CD14-positive monocyte (primary cell): ENCODE measurements around the gene WASHC4. TPM values are rescaled to one million over a fixed set of nuclear protein-coding genes. Genes with fewer than 3 reads are reported as not detected.
A peak's percentile ranks its signal among the peaks of the same experiment; 100 is the strongest.
"Not testable (repeated sequence)": the region's sequence is repeated elsewhere in the genome, so short reads cannot be mapped to it uniquely, and the experiment has no call there.

ENCODE experiments used
- DNase-seq, 3 donors: peaks; one replicate each; pipeline ENCODE4 v3.0.0-alpha.2; 2011 to 2022
- H2AFZ ChIP-seq: 2 replicates; pipeline ENCODE4 v1.6.0; 2012; ENCODE audit warnings: mild to moderate bottlenecking, low read depth, low read length, inconsistent platforms; ENCODE audit not compliant: insufficient read depth, poor library complexity, severe bottlenecking
- H3K27ac ChIP-seq, 2 donors: 1 replicate in 1 of 2; 2 replicates in 1 of 2; pipeline ENCODE4 v1.5.1; 2012 to 2013; ENCODE audit warnings: low read length in 2 of 2, control low read depth in 1 of 2, inconsistent platforms in 1 of 2, low read depth in 1 of 2, mild to moderate bottlenecking in 1 of 2
- H3K27me3 ChIP-seq, 2 donors: one replicate each; pipeline versions ENCODE4 v1.6.0 to v1.6.1; 2011 to 2013; ENCODE audit warnings: low read length in 2 of 2; ENCODE audit not compliant: control insufficient read depth in 2 of 2, insufficient read depth in 2 of 2
- H3K36me3 ChIP-seq, 2 donors: replicated peaks in 1 of 2; 1 replicate in 1 of 2; 2 replicates in 1 of 2; pipeline versions ENCODE4 v1.5.1 to v1.6.1; 2012 to 2013; ENCODE audit warnings: low read length in 2 of 2, control low read depth in 1 of 2, inconsistent platforms in 1 of 2, mild to moderate bottlenecking in 1 of 2; ENCODE audit not compliant: insufficient read depth in 2 of 2, control insufficient read depth in 1 of 2
- H3K4me1 ChIP-seq, 2 donors: 1 replicate in 1 of 2; 2 replicates in 1 of 2; pipeline versions ENCODE4 v1.5.1 to v1.6.1; 2012 to 2013; ENCODE audit warnings: low read length in 2 of 2, control low read depth in 1 of 2, inconsistent platforms in 1 of 2, mild to moderate bottlenecking in 1 of 2, moderate library complexity in 1 of 2; ENCODE audit not compliant: insufficient read depth in 2 of 2, control insufficient read depth in 1 of 2
- H3K4me2 ChIP-seq: replicated peaks from 2 replicates; pipeline ENCODE3; 2012; ENCODE audit warnings: low read length, moderate library complexity, mild to moderate bottlenecking; ENCODE audit not compliant: poor library complexity, severe bottlenecking; ENCODE audit errors: extremely low read depth
- H3K4me3 ChIP-seq, 3 experiments: fragments of 200-600 bp in 1 of 3; sonication (generic) in 1 of 3; replicated peaks in 1 of 3; 1 replicate in 2 of 3; 2 replicates in 1 of 3; pipeline ENCODE4 v1.5.1; 2011 to 2013; ENCODE audit warnings: low read length in 3 of 3, mild to moderate bottlenecking in 3 of 3, control low read depth in 2 of 3, low read depth in 2 of 3, inconsistent platforms in 1 of 3, moderate library complexity in 1 of 3
- H3K79me2 ChIP-seq: 2 replicates; pipeline ENCODE4 v1.6.0; 2012; ENCODE audit warnings: mild to moderate bottlenecking, control low read depth, inconsistent platforms, low read length, moderate library complexity; ENCODE audit not compliant: insufficient read depth
- H3K9ac ChIP-seq: 2 replicates; pipeline ENCODE4 v1.6.0; 2017; ENCODE audit warnings: low read length, mild to moderate bottlenecking; ENCODE audit not compliant: insufficient read depth, poor library complexity, severe bottlenecking
- H3K9me3 ChIP-seq, 2 donors: replicated peaks in 1 of 2; 1 replicate in 1 of 2; 2 replicates in 1 of 2; pipeline versions ENCODE4 v1.5.1 to v1.6.1; 2012 to 2013; ENCODE audit warnings: low read length in 2 of 2, control low read depth in 1 of 2; ENCODE audit not compliant: control insufficient read depth in 1 of 2, insufficient read depth in 1 of 2
- H4K20me1 ChIP-seq: 2 replicates; pipeline ENCODE4 v1.6.0; 2012; ENCODE audit warnings: mild to moderate bottlenecking, low read length, control low read depth, moderate library complexity; ENCODE audit not compliant: insufficient read depth
- H3K27ac Mint-ChIP-seq, 7 donors: one replicate each; pipeline ENCODE4 v1.8.0; 2020; ENCODE audit warnings: mild to moderate bottlenecking in 7 of 7, mixed read lengths in 7 of 7, moderate library complexity in 6 of 7, inconsistent platforms in 2 of 7
- H3K27me3 Mint-ChIP-seq, 3 donors: one replicate each; pipeline ENCODE4 v1.8.0; 2021 to 2022; ENCODE audit warnings: low read depth in 3 of 3, mild to moderate bottlenecking in 3 of 3, mixed read lengths in 3 of 3, moderate library complexity in 3 of 3, inconsistent platforms in 1 of 3
- H3K36me3 Mint-ChIP-seq, 2 donors: one replicate each; pipeline ENCODE4 v1.8.0; 2020; ENCODE audit warnings: mixed read lengths in 2 of 2, inconsistent platforms in 1 of 2, mild to moderate bottlenecking in 1 of 2
- H3K4me1 Mint-ChIP-seq: one replicate; pipeline ENCODE4 v1.8.0; 2020; ENCODE audit warnings: mild to moderate bottlenecking, mixed read lengths
- H3K4me3 Mint-ChIP-seq, 2 donors: one replicate each; pipeline ENCODE4 v1.8.0; 2020; ENCODE audit warnings: mild to moderate bottlenecking in 2 of 2, mixed read lengths in 2 of 2, moderate library complexity in 1 of 2
- H3K9me3 Mint-ChIP-seq, 7 donors: one replicate each; pipeline ENCODE4 v1.8.0; 2020 to 2022; ENCODE audit warnings: mixed read lengths in 7 of 7, mild to moderate bottlenecking in 6 of 7, moderate library complexity in 6 of 7, inconsistent platforms in 2 of 7
- WGBS: methylation state at CpG from one replicate; pipeline ENCODE4 v1.1.5; 2013; ENCODE audit warnings: missing lambda C conversion rate; ENCODE audit not compliant: insufficient coverage; 5-methylcytosine and 5-hydroxymethylcytosine counted together
- intact Hi-C, 2 donors: fragments of 100-400 bp; cut with micrococcal nuclease; formaldehyde crosslinking; loops; one replicate each; pipeline versions ENCODE4 v1.15.0 to v1.15.1; 2023
- polyA plus RNA-seq, 3 donors: library from polyadenylated mRNA; depleted of rRNA in 1 of 3; unstranded in 2 of 3; stranded (reverse) in 1 of 3; fragments of 300-500 nt in 2 of 3; fragments of >200 nt in 1 of 3; fragmentation: Illumina TruSeq in 2 of 3; gene quantifications; 1 replicate in 2 of 3; 2 replicates in 1 of 3; pipeline ENCODE4 v1.2.3, GENCODE V29; 2012 to 2021
- TF ChIP-seq, protein P1 (sequence below): fragments of 200-600 bp; IDR thresholded peaks from one replicate; pipeline ENCODE4 v1.8.0; 2022; ENCODE audit warnings: antibody characterized with exemption, mild to moderate bottlenecking

Gene WASHC4
- polyA plus RNA-seq, 3 donors, result 62.6 to 95.3 (median 69.0) TPM

DNA sequence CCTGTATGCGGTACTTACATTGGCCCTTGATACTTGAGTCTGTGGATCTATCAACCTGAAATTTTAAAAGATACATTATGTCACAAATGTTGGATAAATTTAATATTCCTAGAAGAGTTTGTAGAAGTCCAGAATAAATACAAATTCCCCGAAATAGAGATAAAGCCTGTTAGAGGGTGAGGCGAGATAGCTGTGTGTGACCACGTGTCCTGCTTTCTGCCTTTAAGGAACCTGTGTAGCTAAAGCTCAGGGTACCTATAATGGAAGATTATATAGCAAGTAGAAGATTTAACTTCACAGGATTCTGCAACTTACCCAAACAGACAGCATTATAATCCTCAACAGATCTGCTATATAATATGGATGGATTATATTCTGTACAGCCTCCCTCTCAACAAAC, 69.7 kb downstream of the WASHC4 start:
- Histone ChIP-seq H3K9ac (no peak overlapping the region), H3K4me3 (no peak overlapping the region), H3K79me2 (no peaks in the 10 kb centered on the region), H4K20me1 (peaks cover 93% of the 10 kb centered on the region), H2AFZ (no peak overlapping the region), H3K36me3 (peaks cover 25 to 75% of the 10 kb centered on the region in 2 donors), H3K27me3 (no peaks in the 10 kb centered on the region), H3K4me1 (no peaks in the 10 kb centered on the region), H3K4me2 (no peak overlapping the region), H3K9me3 (no peaks in the 10 kb centered on the region), H3K27ac (no peak overlapping the region)
- Mint-ChIP-seq H3K27me3 (no peaks in the 10 kb centered on the region), H3K36me3 (peaks cover 70 to 85% of the 10 kb centered on the region in 2 donors), H3K4me3 (no peak overlapping the region), H3K27ac (no peak overlapping the region), H3K9me3 (peaks cover 0 to 5% (median 2%) of the 10 kb centered on the region in 7 donors), H3K4me1 (no peaks in the 10 kb centered on the region)
- WGBS, result no CpG with 5 or more reads among the region's 4 CpGs
- intact Hi-C loops, result no loop called here
- no peak for DNase-seq
- TF ChIP-seq, protein P1, sequence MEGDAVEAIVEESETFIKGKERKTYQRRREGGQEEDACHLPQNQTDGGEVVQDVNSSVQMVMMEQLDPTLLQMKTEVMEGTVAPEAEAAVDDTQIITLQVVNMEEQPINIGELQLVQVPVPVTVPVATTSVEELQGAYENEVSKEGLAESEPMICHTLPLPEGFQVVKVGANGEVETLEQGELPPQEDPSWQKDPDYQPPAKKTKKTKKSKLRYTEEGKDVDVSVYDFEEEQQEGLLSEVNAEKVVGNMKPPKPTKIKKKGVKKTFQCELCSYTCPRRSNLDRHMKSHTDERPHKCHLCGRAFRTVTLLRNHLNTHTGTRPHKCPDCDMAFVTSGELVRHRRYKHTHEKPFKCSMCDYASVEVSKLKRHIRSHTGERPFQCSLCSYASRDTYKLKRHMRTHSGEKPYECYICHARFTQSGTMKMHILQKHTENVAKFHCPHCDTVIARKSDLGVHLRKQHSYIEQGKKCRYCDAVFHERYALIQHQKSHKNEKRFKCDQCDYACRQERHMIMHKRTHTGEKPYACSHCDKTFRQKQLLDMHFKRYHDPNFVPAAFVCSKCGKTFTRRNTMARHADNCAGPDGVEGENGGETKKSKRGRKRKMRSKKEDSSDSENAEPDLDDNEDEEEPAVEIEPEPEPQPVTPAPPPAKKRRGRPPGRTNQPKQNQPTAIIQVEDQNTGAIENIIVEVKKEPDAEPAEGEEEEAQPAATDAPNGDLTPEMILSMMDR, result no peak

- peak overlapping the region in 1 of 7 donors; percentile 30 for H3K27ac Mint-ChIP-seq
- H3K9me3 ChIP-seq, H2AFZ ChIP-seq, H3K4me1 Mint-ChIP-seq, H3K4me1 ChIP-seq, H3K27ac ChIP-seq, intact Hi-C loops, H3K4me2 ChIP-seq, H3K27me3 Mint-ChIP-seq, H3K4me3 Mint-ChIP-seq, H3K9me3 Mint-ChIP-seq, H3K79me2 ChIP-seq, H3K4me3 ChIP-seq, H3K9ac ChIP-seq, DNase-seq, H3K27me3 ChIP-seq: not testable (repeated sequence)
- peaks cover 79 to 89% of the 10 kb centered on the region in 2 donors for H3K36me3 Mint-ChIP-seq
- WGBS, result no CpG with 5 or more reads among the region's 1 CpG
- peaks cover 16 to 63% of the 10 kb centered on the region in 2 donors for H3K36me3 ChIP-seq
- H4K20me1 ChIP-seq, result peaks cover 85% of the 10 kb centered on the region
These were observed 71.6 kb downstream of the WASHC4 start for GRCh38 chr12:105179114-105179513.

GRCh38 chr12:105183406-105183805, 75.9 kb downstream of the WASHC4 start:
- H3K27me3 Mint-ChIP-seq, intact Hi-C loops, H3K9ac ChIP-seq, H3K4me3 ChIP-seq, H3K27ac Mint-ChIP-seq, H2AFZ ChIP-seq, H3K4me1 ChIP-seq, H3K4me1 Mint-ChIP-seq, H3K4me3 Mint-ChIP-seq, H3K79me2 ChIP-seq, H3K4me2 ChIP-seq, H3K9me3 Mint-ChIP-seq, H3K27me3 ChIP-seq, H3K9me3 ChIP-seq, DNase-seq, H3K27ac ChIP-seq: not testable (repeated sequence)
- H3K36me3 Mint-ChIP-seq, result peaks cover 77 to 84% of the 10 kb centered on the region in 2 donors
- Histone ChIP-seq H3K36me3 (peaks cover 35 to 63% of the 10 kb centered on the region in 2 donors), H4K20me1 (peaks cover 83% of the 10 kb centered on the region)
- no CpG with 5 or more reads among the region's 4 CpGs for WGBS

- H3K27ac ChIP-seq, H3K9me3 Mint-ChIP-seq, H3K9me3 ChIP-seq, H3K9ac ChIP-seq, H3K27ac Mint-ChIP-seq, H3K4me1 ChIP-seq, H3K4me2 ChIP-seq, H2AFZ ChIP-seq, H3K4me1 Mint-ChIP-seq, H3K4me3 ChIP-seq, DNase-seq, H3K4me3 Mint-ChIP-seq, H3K79me2 ChIP-seq, intact Hi-C loops, H3K27me3 Mint-ChIP-seq, H3K27me3 ChIP-seq: not testable (repeated sequence)
- peaks cover 77 to 84% of the 10 kb centered on the region in 2 donors for H3K36me3 Mint-ChIP-seq
- Histone ChIP-seq H3K36me3 (peaks cover 40 to 63% of the 10 kb centered on the region in 2 donors), H4K20me1 (peaks cover 78% of the 10 kb centered on the region)
- 100% methylated on average over 3 of the region's 5 CpGs for WGBS
These were observed 76.4 kb downstream of the WASHC4 start for GRCh38 chr12:105183976-105184375.
